H1 (cell line): Measurements from ENCODE around the gene STAM2. TPM values are rescaled to one million over a fixed set of nuclear protein-coding genes. Genes with fewer than 3 reads are reported as not detected.

Source experiments
- EGR1 ChIP-seq: IDR thresholded peaks from 2 replicates; pipeline ENCODE4 v1.6.1; 2011; ENCODE audit warnings: low read depth, low read length, borderline replicate concordance
- EZH2 ChIP-seq: fragments of 200-600 bp; sonication (generic); IDR thresholded peaks from 2 replicates; pipeline ENCODE4 v1.7.1; 2012; ENCODE audit warnings: low read depth, mild to moderate bottlenecking, moderate library complexity, low read length, inconsistent platforms; ENCODE audit not compliant: severe bottlenecking
- GTF2F1 ChIP-seq: IDR thresholded peaks from 2 replicates; pipeline ENCODE4 v1.6.1; 2012; ENCODE audit warnings: low read depth, low read length, improper control_type of control experiment, borderline replicate concordance
- HDAC2 ChIP-seq, 2 experiments: fragments of 300-600 bp in 1 of 2; sonication (generic) in 1 of 2; IDR thresholded peaks; 2 replicates each; pipeline ENCODE4 v1.6.1; 2011 to 2012; ENCODE audit warnings: low read depth in 2 of 2, low read length in 2 of 2, mild to moderate bottlenecking in 2 of 2, moderate library complexity in 2 of 2, borderline replicate concordance in 1 of 2, inconsistent platforms in 1 of 2
- RNF2 ChIP-seq: fragments of 200-900, 300-1000 bp; sonication (generic); IDR thresholded peaks from 2 replicates; pipeline ENCODE4 v1.7.1; 2016; ENCODE audit warnings: borderline replicate concordance, low read depth, mild to moderate bottlenecking, antibody characterized with exemption, low read length; ENCODE audit not compliant: poor library complexity, severe bottlenecking; ENCODE audit errors: missing control alignments
- SP4 ChIP-seq: IDR thresholded peaks from 2 replicates; pipeline ENCODE4 v1.6.1; 2012; ENCODE audit warnings: low read length, inconsistent platforms
- polyA plus RNA-seq, 7 experiments: library from polyadenylated mRNA; depleted of rRNA in 3 of 7; stranded (reverse) in 5 of 7; unstranded in 2 of 7; fragments of >200 nt in 5 of 7; fragments of 200-250 nt in 2 of 7; gene quantifications; 1 replicate in 5 of 7; 2 replicates in 1 of 7; 4 replicates in 1 of 7; pipeline versions ENCODE4 v1.2.1 to v1.2.3, GENCODE V29; 2011 to 2013; ENCODE audit warnings: missing spikeins in 2 of 7, mixed read lengths in 2 of 7
- total RNA-seq: library from RNA; stranded (reverse); fragmentation: NEBNext Ultra II Directional; extraction: Animal tissue kit (Norgen Biotek cat#: 25700); gene quantifications from 2 replicates; pipeline ENCODE4 v1.2.1, GENCODE V29; 2021

STAM2 gene
- total and polyA plus RNA-seq, 2 of the 8 experiments (the other 6 are each of a cell fraction or from before 2014, with no cell fraction given): 5.4 to 9.4 TPM

DNA sequence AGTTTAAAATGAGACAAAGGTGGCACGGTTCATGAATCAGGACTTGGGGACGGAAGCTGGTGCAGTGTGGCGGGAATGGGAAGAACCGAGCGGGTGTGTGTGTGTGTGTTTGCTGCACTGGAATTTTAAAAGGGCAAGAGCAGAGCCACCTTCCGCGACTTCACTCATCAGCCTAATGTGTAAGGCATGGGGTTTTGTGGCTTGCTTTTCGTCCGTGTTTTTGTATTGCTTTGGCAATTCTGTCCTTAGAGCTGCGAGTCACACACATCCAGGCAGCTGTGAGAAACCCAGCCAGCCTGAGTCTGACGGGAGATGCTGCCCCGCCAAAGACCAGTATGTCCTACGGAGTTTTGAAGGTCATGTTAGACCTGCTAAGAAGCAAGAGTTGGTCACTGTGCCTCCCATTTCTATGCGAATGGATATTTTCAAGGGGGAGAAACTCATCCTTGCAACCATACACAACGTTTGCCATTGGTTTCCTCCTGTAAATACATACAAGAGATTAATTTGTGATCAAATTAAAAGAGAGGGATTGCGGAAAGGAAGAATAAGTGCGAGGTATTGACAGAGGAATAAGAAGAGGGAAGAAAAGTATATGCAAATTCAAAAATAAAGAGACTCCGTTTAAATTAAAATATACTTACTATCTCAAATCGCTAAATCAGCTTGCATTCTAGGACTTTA, 76.1 kb downstream of the STAM2 start (continued):
- TF ChIP-seq EZH2 (peak; percentile 61), SP4 (no peak), GTF2F1 (no peak), RNF2 (peak; percentile 21), HDAC2 (IDR thresholded peaks at IDR 0.05; ENCODE audit: borderline replicate concordance in 1 of 2, low read depth in 2 of 2, low read length in 2 of 2) (no peak), EGR1 (no peak)
